CD4-positive, alpha-beta T cell treated with Interleukin-2 at 100 ng/mL for 4 hours (primary cell): ENCODE data around the gene PPP6R3.

Experiments used
- DNase-seq: peaks from one replicate; pipeline ENCODE4 v3.0.0-alpha.2; 2020; ENCODE audit warnings: low spot score

PPP6R3 gene, protein sequence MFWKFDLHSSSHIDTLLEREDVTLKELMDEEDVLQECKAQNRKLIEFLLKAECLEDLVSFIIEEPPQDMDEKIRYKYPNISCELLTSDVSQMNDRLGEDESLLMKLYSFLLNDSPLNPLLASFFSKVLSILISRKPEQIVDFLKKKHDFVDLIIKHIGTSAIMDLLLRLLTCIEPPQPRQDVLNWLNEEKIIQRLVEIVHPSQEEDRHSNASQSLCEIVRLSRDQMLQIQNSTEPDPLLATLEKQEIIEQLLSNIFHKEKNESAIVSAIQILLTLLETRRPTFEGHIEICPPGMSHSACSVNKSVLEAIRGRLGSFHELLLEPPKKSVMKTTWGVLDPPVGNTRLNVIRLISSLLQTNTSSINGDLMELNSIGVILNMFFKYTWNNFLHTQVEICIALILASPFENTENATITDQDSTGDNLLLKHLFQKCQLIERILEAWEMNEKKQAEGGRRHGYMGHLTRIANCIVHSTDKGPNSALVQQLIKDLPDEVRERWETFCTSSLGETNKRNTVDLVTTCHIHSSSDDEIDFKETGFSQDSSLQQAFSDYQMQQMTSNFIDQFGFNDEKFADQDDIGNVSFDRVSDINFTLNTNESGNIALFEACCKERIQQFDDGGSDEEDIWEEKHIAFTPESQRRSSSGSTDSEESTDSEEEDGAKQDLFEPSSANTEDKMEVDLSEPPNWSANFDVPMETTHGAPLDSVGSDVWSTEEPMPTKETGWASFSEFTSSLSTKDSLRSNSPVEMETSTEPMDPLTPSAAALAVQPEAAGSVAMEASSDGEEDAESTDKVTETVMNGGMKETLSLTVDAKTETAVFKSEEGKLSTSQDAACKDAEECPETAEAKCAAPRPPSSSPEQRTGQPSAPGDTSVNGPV

DNA sequence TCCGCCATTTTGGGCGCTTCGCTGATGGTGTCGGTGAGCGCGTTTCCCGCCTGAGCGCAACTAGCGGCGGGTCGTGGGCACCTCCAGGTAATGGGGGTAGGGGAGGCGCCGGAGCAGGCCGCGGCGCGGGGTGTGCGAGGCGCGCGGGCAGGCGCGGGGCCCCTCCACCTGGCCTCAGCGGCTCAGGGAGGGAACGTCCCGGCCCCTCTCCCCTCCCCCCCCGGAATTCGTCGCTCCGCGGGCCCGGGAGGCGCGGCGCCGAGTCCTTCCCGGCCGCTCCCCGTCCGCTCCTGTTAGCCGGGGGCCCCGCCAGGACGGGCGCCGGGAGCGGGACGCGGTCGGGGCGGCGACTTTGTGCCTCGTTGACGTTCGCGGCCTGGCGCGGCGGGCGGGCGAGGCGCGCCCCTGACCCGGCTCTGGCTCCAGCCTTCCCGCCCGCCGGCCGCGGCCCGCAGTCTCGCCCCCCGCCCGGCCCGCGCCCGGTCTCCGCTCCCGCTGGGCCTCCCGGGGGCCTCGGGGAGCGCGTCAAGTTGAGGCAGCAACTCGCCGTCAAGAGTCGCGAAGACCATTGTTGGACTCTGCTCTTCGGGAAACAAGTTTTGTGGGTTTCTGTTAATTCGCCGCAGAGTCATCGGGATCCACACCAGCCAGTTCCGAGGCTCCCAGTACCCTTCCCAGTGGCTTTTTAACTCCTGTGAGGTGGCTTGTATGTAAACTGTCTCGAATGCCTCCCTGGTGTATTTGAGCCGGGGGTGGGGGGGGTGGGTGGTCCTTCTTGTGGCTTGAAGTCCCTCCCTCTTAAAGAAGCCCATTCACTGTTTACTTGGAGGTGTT, at the start of gene PPP6R3:
TSS of gene PPP6R3 (plus strand) at position 12 of the 834 bp plus-strand sequence. CDS start 76,913 bp downstream, outside the sequence.
- no peak for DNase-seq

DNA sequence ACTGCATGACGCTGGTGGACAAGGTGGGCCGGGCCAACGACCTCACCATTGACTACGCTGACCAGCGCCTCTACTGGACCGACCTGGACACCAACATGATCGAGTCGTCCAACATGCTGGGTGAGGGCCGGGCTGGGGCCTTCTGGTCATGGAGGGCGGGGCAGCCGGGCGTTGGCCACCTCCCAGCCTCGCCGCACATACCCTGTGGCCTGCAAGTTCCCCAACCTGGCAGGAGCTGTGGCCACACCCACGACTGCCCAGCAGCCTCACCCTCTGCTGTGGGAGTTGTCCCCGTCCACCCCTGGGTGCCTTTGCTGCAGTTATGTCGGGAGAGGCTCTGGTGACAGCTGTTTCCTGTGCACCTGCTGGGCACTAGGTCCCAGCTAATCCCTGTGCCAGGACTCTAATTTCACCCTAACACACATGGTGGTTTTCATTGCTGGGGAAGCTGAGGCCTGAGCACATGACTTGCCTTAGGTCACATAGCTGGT, 49.0 kb upstream of the PPP6R3 start:
- DNase-seq = no peak

DNA sequence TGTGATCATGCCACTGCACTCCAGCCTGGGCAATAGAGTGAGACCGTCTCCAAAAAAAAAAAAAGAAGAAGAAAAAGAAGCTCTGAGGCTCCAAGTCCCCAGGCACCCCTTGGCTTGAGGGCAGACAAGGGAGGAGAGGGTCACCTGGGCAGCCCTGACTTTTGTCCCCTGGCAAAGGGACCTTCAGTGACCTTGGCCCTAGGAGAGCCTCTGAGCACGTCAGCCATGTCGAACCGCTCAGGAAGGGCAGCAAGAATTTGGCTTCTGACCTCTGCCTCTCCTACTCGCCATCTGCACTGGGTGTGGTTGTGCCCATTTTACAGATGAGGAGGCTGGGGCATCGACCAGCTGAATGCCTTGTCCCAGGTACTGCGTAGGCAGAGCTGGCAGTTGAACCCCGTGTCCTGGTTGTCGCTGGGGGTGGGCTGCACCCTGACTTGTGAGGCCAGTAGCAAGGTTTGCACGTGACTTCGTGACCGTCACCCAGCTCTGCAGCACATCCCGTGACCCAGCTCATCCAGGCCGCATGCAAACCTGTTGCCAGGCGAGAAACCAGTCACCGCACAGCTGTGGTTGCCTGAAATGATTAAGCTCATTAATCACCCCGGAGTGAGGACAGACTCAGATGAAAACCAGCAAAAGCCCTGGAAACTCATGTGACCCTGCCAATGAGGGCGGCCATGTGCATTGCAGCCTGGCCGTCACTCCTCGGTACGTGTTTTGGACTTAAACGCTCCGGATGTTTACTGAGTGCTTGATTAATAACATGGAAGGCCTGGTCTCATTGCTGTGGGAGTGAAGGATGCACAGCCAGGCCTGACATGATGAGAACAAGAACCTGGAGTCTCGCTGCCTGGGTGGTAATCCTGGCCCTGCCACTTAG, 47.7 kb upstream of the PPP6R3 start:
- DNase-seq = no peak

DNA sequence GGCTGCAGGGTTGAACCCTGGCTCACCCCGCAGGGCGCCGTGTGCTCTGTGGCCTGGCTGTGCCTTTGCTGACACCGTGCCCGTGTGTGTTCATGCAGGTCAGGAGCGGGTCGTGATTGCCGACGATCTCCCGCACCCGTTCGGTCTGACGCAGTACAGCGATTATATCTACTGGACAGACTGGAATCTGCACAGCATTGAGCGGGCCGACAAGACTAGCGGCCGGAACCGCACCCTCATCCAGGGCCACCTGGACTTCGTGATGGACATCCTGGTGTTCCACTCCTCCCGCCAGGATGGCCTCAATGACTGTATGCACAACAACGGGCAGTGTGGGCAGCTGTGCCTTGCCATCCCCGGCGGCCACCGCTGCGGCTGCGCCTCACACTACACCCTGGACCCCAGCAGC, 47.0 kb upstream of the PPP6R3 start:
- DNase-seq = no peak

DNA sequence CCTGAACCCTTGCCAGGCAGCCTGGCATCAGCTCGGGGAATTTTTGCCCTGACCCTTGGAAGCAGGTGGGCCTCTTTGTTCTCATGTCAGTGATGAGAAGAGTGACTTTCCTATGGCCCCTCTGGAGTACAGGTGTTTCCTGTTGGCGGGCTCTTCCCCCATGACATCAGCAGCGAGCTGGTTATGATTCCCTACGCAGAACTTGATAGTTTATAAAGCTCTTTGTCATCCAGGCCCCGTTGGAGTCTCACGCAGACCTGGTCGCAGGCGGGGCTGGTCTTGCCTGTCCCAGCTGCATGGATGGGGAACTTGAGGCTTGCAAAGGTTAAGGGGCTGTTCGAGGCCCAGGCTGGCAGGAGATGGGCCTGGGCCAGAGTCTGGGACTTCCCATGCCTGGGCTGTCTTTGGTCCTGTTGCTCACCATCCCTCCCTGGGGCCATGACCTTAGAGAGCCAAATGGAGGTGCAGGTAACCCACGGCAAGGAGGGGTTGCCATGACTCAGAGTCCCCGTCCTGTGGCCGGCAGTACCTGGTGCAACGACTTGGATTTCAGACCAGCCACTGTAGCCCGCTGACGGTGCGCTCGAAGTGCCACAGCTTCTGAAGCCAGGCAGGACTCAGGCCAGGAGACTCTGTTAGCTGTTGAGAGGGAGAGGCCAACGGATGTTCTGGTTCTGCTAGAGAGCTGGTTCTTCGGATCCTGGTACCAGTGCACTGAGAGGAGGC, 45.9 kb upstream of the PPP6R3 start:
- no peak for DNase-seq

DNA sequence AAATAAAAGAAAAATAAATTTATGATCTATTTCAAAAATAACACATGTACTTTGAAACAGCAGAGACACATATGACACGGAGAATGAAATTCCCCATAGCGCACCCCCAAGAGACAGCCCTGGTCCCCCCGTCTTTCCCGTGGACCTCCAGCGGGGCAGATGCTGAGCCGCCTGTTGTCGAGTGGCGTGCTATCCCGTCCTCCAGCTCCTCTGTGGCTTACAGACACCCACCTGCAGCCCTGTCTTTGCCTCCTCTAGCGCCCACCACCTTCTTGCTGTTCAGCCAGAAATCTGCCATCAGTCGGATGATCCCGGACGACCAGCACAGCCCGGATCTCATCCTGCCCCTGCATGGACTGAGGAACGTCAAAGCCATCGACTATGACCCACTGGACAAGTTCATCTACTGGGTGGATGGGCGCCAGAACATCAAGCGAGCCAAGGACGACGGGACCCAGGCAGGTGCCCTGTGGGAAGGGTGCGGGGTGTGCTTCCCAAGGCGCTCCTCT, 44.4 kb upstream of the PPP6R3 start:
- DNase-seq = no peak

DNA sequence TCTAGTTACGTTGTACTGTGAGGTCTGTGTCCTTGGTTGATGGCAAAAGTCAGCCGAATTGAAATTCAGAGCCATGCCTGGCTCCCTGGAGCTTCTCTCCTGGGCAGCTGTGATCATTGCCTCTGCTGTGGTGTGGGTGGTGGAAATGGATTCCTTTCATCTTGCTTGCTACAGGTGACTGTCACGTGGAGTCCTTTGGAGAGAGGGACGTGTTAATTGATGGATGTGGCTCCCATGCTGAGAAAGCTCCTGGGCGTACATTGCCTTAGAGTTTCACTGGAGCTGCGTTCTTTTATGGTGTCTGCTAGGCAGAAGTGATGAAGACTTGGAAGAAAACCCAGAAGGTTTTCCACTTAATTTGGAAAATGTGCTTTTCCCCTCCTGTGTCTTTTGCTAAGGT, 41.9 kb upstream of the PPP6R3 start:
- DNase-seq = no peak

DNA sequence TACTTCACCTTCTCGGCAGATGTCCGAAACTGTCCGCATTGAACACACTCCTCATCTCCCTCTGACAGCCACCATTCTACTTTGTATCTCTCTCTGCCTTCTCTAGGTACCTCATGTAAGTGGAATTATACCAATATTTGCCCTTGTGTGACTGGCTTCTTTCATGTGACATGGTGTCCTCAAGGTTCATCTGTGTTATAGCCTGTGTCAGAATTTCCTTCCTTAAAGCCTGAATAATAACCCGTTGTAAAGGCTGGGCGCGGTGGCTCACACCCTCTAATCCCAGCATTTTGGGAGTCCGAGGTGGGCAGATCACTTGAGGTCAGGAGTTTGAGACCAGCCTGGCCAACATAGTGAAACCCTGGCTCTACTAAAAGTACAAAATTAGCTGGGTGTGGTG, 40.4 kb upstream of the PPP6R3 start:
- DNase-seq = no peak

DNA sequence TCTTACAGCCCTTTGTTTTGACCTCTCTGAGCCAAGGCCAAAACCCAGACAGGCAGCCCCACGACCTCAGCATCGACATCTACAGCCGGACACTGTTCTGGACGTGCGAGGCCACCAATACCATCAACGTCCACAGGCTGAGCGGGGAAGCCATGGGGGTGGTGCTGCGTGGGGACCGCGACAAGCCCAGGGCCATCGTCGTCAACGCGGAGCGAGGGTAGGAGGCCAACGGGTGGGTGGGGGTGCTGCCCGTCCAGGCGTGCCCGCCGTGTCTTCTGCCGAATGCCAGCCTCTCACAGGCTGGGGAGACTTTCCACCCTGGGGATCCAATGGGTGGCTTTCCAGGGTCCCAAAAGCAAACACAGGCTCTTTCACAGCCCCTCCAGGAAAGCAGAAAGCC, 37.1 kb upstream of the PPP6R3 start:
- DNase-seq = no peak

DNA sequence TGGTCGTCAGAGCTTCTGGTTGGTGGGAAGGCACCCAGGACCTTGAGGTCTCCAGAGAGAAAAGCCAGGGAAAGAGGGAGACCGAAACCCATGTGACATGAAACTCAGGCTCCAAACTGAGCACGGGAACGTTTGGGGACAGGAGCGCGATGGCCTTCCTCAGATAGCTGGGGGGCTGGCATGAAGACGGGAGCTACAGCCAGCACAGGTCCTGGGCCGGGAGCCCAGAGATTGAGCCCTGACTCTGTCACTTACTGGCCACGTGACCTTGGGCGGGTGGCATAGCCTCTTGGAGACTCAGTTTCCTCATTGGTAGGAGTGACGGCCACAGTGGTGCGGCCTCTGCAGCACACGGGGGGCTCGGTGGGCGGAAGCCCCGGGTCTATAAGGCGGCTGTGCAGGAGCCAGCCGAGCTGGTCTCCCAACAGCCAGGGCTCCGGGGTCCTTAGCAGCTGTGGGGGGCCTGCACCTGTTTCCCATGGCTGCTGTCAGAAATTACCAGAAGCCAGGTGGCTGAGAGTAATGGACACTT, 36.4 kb upstream of the PPP6R3 start:
- DNase-seq = no peak

DNA sequence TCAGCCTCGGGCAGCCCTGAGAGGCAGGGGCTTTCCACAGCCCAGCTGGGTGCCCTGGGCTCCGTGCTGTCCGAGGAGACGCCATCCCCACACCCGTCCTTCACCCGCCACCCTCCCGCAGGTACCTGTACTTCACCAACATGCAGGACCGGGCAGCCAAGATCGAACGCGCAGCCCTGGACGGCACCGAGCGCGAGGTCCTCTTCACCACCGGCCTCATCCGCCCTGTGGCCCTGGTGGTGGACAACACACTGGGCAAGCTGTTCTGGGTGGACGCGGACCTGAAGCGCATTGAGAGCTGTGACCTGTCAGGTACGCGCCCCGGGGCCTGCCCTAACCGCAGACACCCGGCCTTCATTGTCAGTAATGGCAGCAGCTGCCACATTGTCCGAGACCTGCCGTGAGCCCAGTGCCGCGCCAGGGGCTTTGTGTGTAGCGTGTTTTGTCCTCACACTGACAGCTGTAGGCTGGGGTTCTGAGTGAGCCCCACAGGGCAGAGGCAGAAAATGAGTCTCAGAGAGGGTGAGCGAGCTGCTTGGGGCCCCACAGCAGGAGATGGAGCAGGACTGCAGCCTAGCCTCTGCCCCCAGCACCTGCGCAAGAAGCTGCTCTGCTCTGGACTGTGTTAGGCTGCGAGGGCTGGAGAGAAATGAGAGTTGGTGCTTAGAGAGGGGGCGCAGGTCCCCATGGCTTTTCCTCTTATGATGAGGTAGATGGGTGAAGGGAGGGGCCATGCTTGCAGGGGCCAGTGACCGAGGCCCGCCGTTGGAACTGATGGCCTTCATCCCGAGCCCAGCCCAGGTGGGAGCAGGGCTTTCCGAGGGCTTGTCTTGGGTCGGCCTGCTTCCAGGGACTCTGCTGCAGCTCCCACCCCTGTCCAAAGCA, 35.3 kb upstream of the PPP6R3 start:
- DNase-seq = no peak

DNA sequence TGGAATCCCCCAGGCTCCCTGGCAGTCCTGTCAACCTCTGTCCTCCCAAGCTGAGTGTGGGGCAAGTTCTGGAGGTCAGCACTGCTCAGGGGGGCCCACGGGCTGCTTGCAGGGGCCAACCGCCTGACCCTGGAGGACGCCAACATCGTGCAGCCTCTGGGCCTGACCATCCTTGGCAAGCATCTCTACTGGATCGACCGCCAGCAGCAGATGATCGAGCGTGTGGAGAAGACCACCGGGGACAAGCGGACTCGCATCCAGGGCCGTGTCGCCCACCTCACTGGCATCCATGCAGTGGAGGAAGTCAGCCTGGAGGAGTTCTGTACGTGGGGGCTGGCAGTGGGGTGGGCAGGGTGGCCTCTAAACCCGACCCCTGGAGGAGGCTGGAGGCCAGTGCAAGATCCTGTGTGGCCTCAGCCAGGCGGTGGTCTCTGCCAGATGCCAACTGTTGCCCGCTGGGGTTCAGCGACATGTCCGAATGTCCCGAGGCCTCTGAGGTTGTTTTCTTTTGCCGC, 34.6 kb upstream of the PPP6R3 start:
- DNase-seq = no peak

DNA sequence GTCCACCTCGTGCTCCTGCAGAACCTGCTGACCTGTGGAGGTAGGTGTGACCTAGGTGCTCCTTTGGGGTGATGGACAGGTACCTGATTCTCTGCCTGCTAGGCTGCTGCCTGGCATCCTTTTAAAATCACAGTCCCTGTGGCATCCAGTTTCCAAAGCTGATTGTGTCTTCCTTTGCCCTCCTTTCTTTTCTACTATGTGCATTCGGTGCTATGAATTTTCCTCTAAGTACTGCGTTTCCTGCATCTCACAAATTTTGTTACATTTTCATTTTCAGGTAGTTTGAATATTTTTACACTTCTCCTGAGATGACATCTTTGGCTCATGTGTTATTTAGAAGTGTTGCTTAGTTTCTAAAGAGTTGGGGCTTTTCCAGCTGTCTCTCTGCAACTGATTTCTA, 30.9 kb upstream of the PPP6R3 start:
- DNase-seq = no peak

DNA sequence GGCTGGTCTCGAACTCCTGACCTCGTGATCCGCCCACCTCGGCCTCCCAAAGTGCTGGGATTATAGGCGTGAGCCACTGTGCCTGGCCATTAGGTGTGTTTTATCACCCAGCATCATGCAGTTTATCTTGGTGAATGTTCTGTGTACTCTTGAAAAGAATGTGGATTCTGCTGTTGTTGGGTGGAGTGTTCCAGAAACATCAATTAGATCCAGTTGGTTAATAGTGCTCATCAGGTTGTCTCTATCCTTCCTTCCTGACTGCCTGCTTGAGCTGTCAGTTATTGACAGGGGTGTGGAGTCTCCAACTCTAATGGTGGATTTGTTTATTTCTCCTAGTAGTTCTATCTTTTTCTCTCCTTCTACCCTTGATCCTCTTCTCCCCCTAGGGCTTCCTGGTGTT, 30.2 kb upstream of the PPP6R3 start:
- no peak for DNase-seq

DNA sequence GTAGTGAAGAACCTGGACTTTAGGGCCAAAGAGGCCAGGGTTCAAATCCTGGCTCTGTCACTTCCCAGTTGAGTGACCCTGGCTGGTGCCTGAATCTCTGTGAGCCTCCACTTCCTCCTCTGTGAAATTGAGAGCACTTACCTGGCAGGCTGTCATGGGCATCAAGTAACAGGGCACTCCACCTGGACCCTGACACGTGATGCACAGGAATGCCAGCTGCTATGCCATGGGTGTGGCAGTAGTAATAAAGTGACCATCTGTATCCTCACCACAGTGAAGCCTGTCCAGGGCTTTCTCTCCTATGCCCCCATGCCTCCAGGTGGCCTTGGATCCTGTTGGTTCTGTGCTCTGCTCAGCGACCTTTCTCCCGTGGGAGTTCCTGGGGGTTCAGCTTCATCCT, 29.8 kb upstream of the PPP6R3 start:
- no peak for DNase-seq

DNA sequence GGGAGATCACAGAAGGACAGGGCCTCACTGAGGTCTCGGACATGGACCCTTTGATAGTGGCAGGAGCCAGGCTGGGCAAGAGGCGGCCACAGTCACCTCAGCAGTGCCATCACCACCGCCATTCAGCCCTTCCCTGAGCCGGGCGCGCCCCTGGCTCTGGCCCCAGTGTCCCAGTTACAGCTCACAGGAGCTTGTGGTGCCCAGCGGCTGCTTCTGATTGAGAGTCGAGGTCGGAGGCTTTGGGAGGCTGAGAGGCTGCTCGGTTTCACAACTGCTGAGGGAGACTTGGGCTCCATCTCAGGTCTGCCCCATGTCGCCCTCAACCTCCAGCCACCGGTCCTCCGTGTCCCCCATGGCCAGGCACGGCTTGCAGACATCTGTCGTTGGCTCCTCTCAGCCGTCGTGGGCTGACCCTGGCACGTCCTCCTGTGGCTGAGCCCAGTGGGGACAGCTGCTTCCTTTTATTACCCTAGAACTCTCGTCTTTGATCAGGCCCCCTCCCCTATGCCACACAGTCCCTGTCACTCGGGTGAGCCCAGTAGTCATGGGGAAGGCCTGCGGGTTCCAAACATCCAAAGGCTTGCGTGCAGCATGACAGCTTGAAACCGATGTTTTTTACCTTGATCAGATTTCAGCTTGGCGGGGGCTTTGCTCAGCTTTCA, 28.4 kb upstream of the PPP6R3 start:
- DNase-seq = no peak

DNA sequence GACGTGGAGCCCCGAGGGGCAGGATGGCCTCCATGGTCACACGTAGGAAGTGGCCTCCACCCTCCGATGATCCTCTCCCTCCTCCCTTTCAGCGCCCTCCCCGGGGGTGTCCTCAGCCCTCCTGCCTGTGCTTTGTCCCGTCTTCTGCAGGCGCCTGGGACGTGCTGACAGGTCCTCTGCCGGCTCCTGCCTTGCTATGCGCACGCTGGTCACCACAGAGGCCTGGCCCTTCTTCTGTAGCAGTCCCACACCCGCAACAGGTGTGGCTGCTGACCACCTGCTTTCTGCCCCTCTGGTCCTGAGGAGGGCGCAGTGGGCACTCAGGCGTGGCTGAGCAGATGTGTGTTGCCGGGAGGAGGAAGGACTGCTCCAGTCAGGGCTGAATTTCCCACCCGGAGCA, 27.7 kb upstream of the PPP6R3 start:
- no peak for DNase-seq

DNA sequence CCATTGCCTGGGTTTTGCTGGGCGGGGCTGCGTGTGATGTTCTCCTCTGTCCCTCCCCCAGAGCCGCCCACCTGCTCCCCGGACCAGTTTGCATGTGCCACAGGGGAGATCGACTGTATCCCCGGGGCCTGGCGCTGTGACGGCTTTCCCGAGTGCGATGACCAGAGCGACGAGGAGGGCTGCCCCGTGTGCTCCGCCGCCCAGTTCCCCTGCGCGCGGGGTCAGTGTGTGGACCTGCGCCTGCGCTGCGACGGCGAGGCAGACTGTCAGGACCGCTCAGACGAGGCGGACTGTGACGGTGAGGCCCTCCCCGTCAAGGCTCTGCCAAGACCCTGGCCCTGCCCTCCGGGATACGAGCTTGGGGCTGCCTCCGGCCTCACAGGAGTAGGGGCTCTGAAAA, 27.0 kb upstream of the PPP6R3 start:
- DNase-seq = no peak
